ENCODE measurements around the gene ELMO1. TPM values are rescaled to one million over a fixed set of nuclear protein-coding genes. Genes with fewer than 3 reads are reported as not detected.

ELMO1 gene
- total RNA-seq, 1 experiment from 2014 or later, result 1.1 TPM

DNA sequence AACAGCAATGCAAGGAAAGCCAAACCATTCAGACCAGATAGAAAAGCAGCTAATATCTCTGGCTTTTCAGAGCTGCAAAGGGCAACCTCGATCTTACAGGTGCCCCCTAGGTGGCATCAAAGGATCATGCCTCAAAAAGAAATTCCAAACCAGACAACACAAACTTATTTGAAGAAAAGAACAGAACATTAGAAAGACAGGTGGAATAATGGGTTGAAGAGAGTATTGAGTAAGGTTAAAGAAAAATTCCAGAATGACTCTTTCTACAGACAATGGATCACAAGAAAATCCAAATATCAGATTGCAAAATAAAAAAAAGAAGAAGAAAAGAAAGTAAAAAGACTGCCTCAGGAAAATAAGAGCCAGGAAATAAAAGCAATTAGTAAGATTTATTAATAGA, 213.7 kb downstream of the ELMO1 start:
- no peaks in the 10 kb centered on the region for H3K9me2 ChIP-seq (ENCODE audit: insufficient read depth)

More for the DNA sequence above, 213.7 kb downstream of the ELMO1 start:
- Histone ChIP-seq H2AFZ (ENCODE audit: low read depth, low read length, poor library complexity, severe bottlenecking) (no peak overlapping the region), H3K27ac (ENCODE audit: low read depth, low read length) (no peak overlapping the region), H3K9me3 (ENCODE audit: control insufficient read depth in 1 of 2, insufficient read depth in 1 of 2, low read depth in 1 of 2, low read length in 2 of 2) (no peaks in the 10 kb centered on the region), H3K4me2 (ENCODE audit: low read length) (no peak overlapping the region), H3K27me3 (ENCODE audit: insufficient read depth, low read length) (peaks cover 57% of the 10 kb centered on the region), H3K79me2 (ENCODE audit: insufficient read depth, low read length) (no peaks in the 10 kb centered on the region), H3K9ac (ENCODE audit: low read length) (no peak overlapping the region), H4K20me1 (ENCODE audit: insufficient read depth) (no peaks in the 10 kb centered on the region), H3K36me3 (ENCODE audit: control insufficient read depth in 1 of 2, insufficient read depth in 2 of 2, low read length in 2 of 2) (no peaks in the 10 kb centered on the region), H3K4me1 (ENCODE audit: control insufficient read depth in 1 of 2, insufficient read depth in 2 of 2, low read length in 2 of 2) (no peaks in the 10 kb centered on the region), H3K4me3 (replicated peaks in 1 of 2; ENCODE audit: low read depth in 1 of 2, low read length in 2 of 2) (no peak overlapping the region)
- ChIA-PET CTCF (interaction anchor here (0.7 to 2.5 kb wide), 15 partner anchors 8 to 1133 kb away, joined by 3 to 22 read pairs (median 4); no protein-coding TSS in a partner anchor), RAD21 (ENCODE audit: low non-redundant PET in 1 of 2, low total read pairs in 2 of 2, uncharacterized antibody in 2 of 2, unreplicated experiment in 2 of 2) (no interaction called here), POLR2A (no interaction called here)
- ATAC-seq (peak; percentile 65), DNase-seq (ENCODE audit: low read depth, low spot score) (peak; percentile 8)
- TF ChIP-seq POLR2A (IDR thresholded peaks at IDR 0.05; ENCODE audit: borderline replicate concordance, extremely low read depth, insufficient read depth, insufficient read length) (no peak), RAD21 (IDR thresholded peaks at IDR 0.05; ENCODE audit: low read depth) (peak; percentile 72), EGR1 (IDR thresholded peaks at IDR 0.05; ENCODE audit: low read depth) (no peak), ELF1 (IDR thresholded peaks at IDR 0.05; ENCODE audit: borderline replicate concordance, low read depth) (no peak), ZNF274 (IDR thresholded peaks at IDR 0.05; ENCODE audit: low read depth, low read length) (no peak), JUND (IDR thresholded peaks at IDR 0.05) (no peak), POLR2AphosphoS5 (IDR thresholded peaks at IDR 0.05; ENCODE audit: low read depth, low read length) (no peak)
- TF ChIP-seq, protein P1, sequence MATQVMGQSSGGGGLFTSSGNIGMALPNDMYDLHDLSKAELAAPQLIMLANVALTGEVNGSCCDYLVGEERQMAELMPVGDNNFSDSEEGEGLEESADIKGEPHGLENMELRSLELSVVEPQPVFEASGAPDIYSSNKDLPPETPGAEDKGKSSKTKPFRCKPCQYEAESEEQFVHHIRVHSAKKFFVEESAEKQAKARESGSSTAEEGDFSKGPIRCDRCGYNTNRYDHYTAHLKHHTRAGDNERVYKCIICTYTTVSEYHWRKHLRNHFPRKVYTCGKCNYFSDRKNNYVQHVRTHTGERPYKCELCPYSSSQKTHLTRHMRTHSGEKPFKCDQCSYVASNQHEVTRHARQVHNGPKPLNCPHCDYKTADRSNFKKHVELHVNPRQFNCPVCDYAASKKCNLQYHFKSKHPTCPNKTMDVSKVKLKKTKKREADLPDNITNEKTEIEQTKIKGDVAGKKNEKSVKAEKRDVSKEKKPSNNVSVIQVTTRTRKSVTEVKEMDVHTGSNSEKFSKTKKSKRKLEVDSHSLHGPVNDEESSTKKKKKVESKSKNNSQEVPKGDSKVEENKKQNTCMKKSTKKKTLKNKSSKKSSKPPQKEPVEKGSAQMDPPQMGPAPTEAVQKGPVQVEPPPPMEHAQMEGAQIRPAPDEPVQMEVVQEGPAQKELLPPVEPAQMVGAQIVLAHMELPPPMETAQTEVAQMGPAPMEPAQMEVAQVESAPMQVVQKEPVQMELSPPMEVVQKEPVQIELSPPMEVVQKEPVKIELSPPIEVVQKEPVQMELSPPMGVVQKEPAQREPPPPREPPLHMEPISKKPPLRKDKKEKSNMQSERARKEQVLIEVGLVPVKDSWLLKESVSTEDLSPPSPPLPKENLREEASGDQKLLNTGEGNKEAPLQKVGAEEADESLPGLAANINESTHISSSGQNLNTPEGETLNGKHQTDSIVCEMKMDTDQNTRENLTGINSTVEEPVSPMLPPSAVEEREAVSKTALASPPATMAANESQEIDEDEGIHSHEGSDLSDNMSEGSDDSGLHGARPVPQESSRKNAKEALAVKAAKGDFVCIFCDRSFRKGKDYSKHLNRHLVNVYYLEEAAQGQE (IDR thresholded peaks at IDR 0.05; ENCODE audit: low read depth), result no peak
- TF ChIP-seq, protein P2, sequence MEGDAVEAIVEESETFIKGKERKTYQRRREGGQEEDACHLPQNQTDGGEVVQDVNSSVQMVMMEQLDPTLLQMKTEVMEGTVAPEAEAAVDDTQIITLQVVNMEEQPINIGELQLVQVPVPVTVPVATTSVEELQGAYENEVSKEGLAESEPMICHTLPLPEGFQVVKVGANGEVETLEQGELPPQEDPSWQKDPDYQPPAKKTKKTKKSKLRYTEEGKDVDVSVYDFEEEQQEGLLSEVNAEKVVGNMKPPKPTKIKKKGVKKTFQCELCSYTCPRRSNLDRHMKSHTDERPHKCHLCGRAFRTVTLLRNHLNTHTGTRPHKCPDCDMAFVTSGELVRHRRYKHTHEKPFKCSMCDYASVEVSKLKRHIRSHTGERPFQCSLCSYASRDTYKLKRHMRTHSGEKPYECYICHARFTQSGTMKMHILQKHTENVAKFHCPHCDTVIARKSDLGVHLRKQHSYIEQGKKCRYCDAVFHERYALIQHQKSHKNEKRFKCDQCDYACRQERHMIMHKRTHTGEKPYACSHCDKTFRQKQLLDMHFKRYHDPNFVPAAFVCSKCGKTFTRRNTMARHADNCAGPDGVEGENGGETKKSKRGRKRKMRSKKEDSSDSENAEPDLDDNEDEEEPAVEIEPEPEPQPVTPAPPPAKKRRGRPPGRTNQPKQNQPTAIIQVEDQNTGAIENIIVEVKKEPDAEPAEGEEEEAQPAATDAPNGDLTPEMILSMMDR (IDR thresholded peaks at IDR 0.05 in 2 of 3, conservative IDR thresholded peaks at IDR 0.05 in 1 of 3; ENCODE audit: borderline replicate concordance in 1 of 3, insufficient read depth in 1 of 3, low read depth in 2 of 3, low read length in 2 of 3), result peak; percentile 56 to 73 (median 56); a peak in 5 of 6 replicates
- BruUV-seq (replicated peaks), result no TSS peak
- intact Hi-C loops (cut with micrococcal nuclease), result loop anchor here (1.0 to 10.0 kb wide), 5 partner anchors 118 to 1140 kb away; no protein-coding TSS in a partner anchor
